B cell (primary cell): ENCODE data around the gene NRIP2.

ENCODE experiments used
- CTCF ChIP-seq: fragments of 200-600 bp; IDR thresholded peaks from one replicate; pipeline ENCODE4 v1.8.0; 2022; ENCODE audit warnings: antibody characterized with exemption, mild to moderate bottlenecking
- EZH2 ChIP-seq: IDR thresholded peaks from 2 replicates; pipeline ENCODE4 v1.6.1; 2012; ENCODE audit warnings: borderline replicate concordance, low read depth, mild to moderate bottlenecking, moderate library complexity, low read length; ENCODE audit not compliant: insufficient read depth, poor library complexity, severe bottlenecking

GRCh38 chr12:2785017-2785416 is 49.8 kb downstream of the NRIP2 start:
- no peak for TF ChIP-seq CTCF
- TF ChIP-seq EZH2 = no peak
